Measurements from ENCODE around the gene KISS1.

DNA sequence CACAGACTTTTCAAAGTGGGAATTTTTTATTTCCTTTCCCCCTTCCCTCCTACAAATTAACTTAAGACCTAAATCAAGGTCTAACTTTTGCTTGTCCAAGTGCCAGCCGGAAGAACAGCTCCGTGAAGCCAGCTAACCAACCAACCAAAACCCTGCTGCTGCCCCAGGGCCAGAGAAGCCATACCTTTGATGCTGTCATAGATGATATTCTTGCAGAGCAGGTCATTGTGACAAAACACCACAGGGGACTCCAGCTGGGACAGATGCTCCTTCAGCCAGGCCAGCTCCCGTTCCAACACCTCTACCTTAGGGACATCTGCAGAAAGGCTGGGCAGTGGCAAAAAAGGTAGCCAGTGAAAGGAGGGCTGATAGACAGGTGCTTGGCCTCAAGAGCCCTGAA lies 55.2 kb downstream of the KISS1 start:
- no peak for TF ChIP-seq ZFHX2 (tag by site-specific recombination; conservative IDR thresholded peaks at IDR 0.05)
- TF ChIP-seq ZNF561 (tag by site-specific recombination; IDR thresholded peaks at IDR 0.05; ENCODE audit: borderline replicate concordance) = no peak
- TF ChIP-seq ZNF660 (tag by site-specific recombination; IDR thresholded peaks at IDR 0.05) = no peak
- TF ChIP-seq, protein P1, sequence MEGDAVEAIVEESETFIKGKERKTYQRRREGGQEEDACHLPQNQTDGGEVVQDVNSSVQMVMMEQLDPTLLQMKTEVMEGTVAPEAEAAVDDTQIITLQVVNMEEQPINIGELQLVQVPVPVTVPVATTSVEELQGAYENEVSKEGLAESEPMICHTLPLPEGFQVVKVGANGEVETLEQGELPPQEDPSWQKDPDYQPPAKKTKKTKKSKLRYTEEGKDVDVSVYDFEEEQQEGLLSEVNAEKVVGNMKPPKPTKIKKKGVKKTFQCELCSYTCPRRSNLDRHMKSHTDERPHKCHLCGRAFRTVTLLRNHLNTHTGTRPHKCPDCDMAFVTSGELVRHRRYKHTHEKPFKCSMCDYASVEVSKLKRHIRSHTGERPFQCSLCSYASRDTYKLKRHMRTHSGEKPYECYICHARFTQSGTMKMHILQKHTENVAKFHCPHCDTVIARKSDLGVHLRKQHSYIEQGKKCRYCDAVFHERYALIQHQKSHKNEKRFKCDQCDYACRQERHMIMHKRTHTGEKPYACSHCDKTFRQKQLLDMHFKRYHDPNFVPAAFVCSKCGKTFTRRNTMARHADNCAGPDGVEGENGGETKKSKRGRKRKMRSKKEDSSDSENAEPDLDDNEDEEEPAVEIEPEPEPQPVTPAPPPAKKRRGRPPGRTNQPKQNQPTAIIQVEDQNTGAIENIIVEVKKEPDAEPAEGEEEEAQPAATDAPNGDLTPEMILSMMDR (tag by site-specific recombination; IDR thresholded peaks at IDR 0.05) = no peak
- TF ChIP-seq ZNF555 (tag by site-specific recombination; conservative IDR thresholded peaks at IDR 0.05) = no peak
- TF ChIP-seq YY1 (tag by site-specific recombination; IDR thresholded peaks at IDR 0.05) = no peak
- TF ChIP-seq, protein P2, sequence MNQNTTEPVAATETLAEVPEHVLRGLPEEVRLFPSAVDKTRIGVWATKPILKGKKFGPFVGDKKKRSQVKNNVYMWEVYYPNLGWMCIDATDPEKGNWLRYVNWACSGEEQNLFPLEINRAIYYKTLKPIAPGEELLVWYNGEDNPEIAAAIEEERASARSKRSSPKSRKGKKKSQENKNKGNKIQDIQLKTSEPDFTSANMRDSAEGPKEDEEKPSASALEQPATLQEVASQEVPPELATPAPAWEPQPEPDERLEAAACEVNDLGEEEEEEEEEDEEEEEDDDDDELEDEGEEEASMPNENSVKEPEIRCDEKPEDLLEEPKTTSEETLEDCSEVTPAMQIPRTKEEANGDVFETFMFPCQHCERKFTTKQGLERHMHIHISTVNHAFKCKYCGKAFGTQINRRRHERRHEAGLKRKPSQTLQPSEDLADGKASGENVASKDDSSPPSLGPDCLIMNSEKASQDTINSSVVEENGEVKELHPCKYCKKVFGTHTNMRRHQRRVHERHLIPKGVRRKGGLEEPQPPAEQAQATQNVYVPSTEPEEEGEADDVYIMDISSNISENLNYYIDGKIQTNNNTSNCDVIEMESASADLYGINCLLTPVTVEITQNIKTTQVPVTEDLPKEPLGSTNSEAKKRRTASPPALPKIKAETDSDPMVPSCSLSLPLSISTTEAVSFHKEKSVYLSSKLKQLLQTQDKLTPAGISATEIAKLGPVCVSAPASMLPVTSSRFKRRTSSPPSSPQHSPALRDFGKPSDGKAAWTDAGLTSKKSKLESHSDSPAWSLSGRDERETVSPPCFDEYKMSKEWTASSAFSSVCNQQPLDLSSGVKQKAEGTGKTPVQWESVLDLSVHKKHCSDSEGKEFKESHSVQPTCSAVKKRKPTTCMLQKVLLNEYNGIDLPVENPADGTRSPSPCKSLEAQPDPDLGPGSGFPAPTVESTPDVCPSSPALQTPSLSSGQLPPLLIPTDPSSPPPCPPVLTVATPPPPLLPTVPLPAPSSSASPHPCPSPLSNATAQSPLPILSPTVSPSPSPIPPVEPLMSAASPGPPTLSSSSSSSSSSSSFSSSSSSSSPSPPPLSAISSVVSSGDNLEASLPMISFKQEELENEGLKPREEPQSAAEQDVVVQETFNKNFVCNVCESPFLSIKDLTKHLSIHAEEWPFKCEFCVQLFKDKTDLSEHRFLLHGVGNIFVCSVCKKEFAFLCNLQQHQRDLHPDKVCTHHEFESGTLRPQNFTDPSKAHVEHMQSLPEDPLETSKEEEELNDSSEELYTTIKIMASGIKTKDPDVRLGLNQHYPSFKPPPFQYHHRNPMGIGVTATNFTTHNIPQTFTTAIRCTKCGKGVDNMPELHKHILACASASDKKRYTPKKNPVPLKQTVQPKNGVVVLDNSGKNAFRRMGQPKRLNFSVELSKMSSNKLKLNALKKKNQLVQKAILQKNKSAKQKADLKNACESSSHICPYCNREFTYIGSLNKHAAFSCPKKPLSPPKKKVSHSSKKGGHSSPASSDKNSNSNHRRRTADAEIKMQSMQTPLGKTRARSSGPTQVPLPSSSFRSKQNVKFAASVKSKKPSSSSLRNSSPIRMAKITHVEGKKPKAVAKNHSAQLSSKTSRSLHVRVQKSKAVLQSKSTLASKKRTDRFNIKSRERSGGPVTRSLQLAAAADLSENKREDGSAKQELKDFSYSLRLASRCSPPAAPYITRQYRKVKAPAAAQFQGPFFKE (tag by site-specific recombination; IDR thresholded peaks at IDR 0.05; ENCODE audit: borderline replicate concordance) = no peak
- no peak for TF ChIP-seq ZNF621 (tag by site-specific recombination; IDR thresholded peaks at IDR 0.05)
- TF ChIP-seq ZNF837 (tag by site-specific recombination; IDR thresholded peaks at IDR 0.05) = no peak
